ENCODE measurements around the gene CAMTA1. TPM values are rescaled to one million over a fixed set of nuclear protein-coding genes. Genes with fewer than 3 reads are reported as not detected.

CAMTA1 gene
- total RNA-seq, 1 experiment from 2014 or later: 82.2 TPM

GRCh38 chr1:7222695-7223015 is 437.4 kb downstream of the CAMTA1 start:
- intact Hi-C loops (cut with micrococcal nuclease; ENCODE audit: unreplicated experiment) (loop anchor here (10.0 kb wide), 1 partner anchor 312 kb away; no protein-coding TSS in a partner anchor), in situ Hi-C loops (cut with HindIII; ENCODE audit: low pct_unique_long_range_greater_than_20kb, low sequenced_read_pairs) (no loop called here)
- ATAC-seq (no peak), DNase-seq (ENCODE audit: low read depth, low spot score) (no peak)
- Histone ChIP-seq H3K27me3 (ENCODE audit: control insufficient read depth, insufficient read depth, low read length) (no peaks in the 10 kb centered on the region), H3K4me3 (ENCODE audit: low read depth in 2 of 2, low read length in 2 of 2) (no peak overlapping the region), H3K36me3 (ENCODE audit: control insufficient read depth, insufficient read depth, low read length) (no peaks in the 10 kb centered on the region), H3K27ac (ENCODE audit: low read length) (no peak overlapping the region), H3K9me3 (ENCODE audit: control insufficient read depth, insufficient read depth, low read depth, low read length) (no peaks in the 10 kb centered on the region), H3K4me1 (ENCODE audit: control insufficient read depth, insufficient read depth, low read length) (peaks cover 3% of the 10 kb centered on the region; the same call in 1 of the 2 replicates)
- POLR2A ChIA-PET: no interaction called here
- TF ChIP-seq CTCF (IDR thresholded peaks at IDR 0.05) (no peak), SIN3A (IDR thresholded peaks at IDR 0.05; ENCODE audit: borderline replicate concordance, insufficient read depth, low read depth, low read length) (no peak), TCF7L2 (IDR thresholded peaks at IDR 0.05; ENCODE audit: low read depth, low read length) (no peak), REST (IDR thresholded peaks at IDR 0.05; ENCODE audit: insufficient read depth in 1 of 2, low read depth in 2 of 2, low read length in 1 of 2) (no peak), POLR2AphosphoS5 (IDR thresholded peaks at IDR 0.05; ENCODE audit: low read depth, low read length) (no peak)
- CTCF ChIA-PET: no interaction called here
- BruUV-seq (replicated peaks): no TSS peak

DNA sequence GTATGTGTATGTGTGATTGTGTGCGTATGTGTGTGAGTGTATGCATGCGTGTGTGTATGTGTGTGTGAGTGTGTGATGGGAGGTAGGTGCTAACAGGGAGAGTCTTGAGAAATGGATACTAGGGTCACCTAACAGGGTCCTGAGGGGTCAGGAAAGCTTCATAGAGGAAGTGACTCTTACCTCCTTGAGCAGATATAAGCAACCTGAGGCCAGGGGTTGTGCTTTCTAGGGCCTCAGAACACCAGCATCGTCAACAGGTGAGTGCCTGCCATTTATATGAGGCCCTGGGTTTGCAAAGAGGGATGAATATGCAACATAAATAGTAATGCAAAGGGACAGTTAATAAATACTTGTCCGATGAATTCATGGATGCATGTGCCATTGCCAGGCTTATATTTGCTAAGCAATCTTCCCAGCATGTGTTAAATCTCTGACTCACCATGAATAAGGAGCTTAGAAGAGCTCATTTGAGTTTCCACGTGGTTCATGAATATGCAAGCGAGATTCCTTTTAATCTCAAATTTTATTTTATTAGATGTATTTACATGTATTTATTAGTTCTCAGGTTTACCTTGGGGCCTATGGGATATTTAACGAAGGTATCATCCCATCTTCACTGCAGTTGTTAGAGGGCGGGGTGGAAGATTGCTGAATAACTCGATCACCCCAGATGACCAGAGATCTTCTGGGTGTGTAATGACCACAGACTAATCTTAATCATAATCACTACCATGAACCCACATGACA is 438.3 kb downstream of the CAMTA1 start:
- ChIA-PET POLR2A (no interaction called here), CTCF (no interaction called here)
- Histone ChIP-seq H3K27ac (ENCODE audit: low read length) (no peak overlapping the region), H3K27me3 (ENCODE audit: control insufficient read depth, insufficient read depth, low read length) (no peaks in the 10 kb centered on the region), H3K36me3 (ENCODE audit: control insufficient read depth, insufficient read depth, low read length) (no peaks in the 10 kb centered on the region), H3K4me3 (ENCODE audit: low read depth in 2 of 2, low read length in 2 of 2) (no peak overlapping the region), H3K4me1 (ENCODE audit: control insufficient read depth, insufficient read depth, low read length) (peaks cover 3% of the 10 kb centered on the region; the same call in 1 of the 2 replicates), H3K9me3 (ENCODE audit: control insufficient read depth, insufficient read depth, low read depth, low read length) (no peaks in the 10 kb centered on the region)
- ATAC-seq: peak; percentile 84
- in situ Hi-C loops (cut with HindIII; ENCODE audit: low pct_unique_long_range_greater_than_20kb, low sequenced_read_pairs) (no loop called here), intact Hi-C loops (cut with micrococcal nuclease; ENCODE audit: unreplicated experiment) (loop anchor here (10.0 kb wide), 1 partner anchor 311 kb away; no protein-coding TSS in a partner anchor)
- no peak for TF ChIP-seq POLR2AphosphoS5 (IDR thresholded peaks at IDR 0.05; ENCODE audit: low read depth, low read length)
- no peak for TF ChIP-seq REST (IDR thresholded peaks at IDR 0.05; ENCODE audit: insufficient read depth in 1 of 2, low read depth in 2 of 2, low read length in 1 of 2)
- no peak for TF ChIP-seq SIN3A (IDR thresholded peaks at IDR 0.05; ENCODE audit: borderline replicate concordance, insufficient read depth, low read depth, low read length)
- no peak for TF ChIP-seq CTCF (IDR thresholded peaks at IDR 0.05)
- no peak for TF ChIP-seq TCF7L2 (IDR thresholded peaks at IDR 0.05; ENCODE audit: low read depth, low read length)
- no TSS peak for BruUV-seq (replicated peaks)
- DNase-seq (ENCODE audit: low read depth, low spot score): peak; percentile 67
